H1 (cell line): ENCODE data around the gene SCAPER. TPM values are rescaled to one million over a fixed set of nuclear protein-coding genes. Genes with fewer than 3 reads are reported as not detected.

Experiments used
- ASH2L ChIP-seq: fragments of 200-600, 300-600 bp; sonication (generic); IDR thresholded peaks from one replicate; pipeline ENCODE4 v1.7.1; 2017; ENCODE audit warnings: low read length
- CBX8 ChIP-seq: fragments of 300-800, 300-1000 bp; sonication (generic); IDR thresholded peaks from 2 replicates; pipeline ENCODE4 v1.7.1; 2016; ENCODE audit warnings: low read depth, low read length, borderline replicate concordance
- CHD1 ChIP-seq: IDR thresholded peaks from 2 replicates; pipeline ENCODE4 v1.6.1; 2012; ENCODE audit warnings: low read depth, low read length, improper control_type of control experiment
- EP300 ChIP-seq, 2 experiments: IDR thresholded peaks; 1 replicate in 1 of 2; 2 replicates in 1 of 2; pipeline ENCODE4 v1.6.1; 2011 to 2012; ENCODE audit warnings: low read depth in 2 of 2, low read length in 2 of 2, mild to moderate bottlenecking in 2 of 2, borderline replicate concordance in 1 of 2, inconsistent platforms in 1 of 2, moderate library complexity in 1 of 2
- KDM4A ChIP-seq: IDR thresholded peaks from one replicate; pipeline ENCODE4 v1.7.1; 2012; ENCODE audit warnings: low read depth, mild to moderate bottlenecking, moderate library complexity, low read length, inconsistent platforms; ENCODE audit not compliant: severe bottlenecking
- MAX ChIP-seq: IDR thresholded peaks from 2 replicates; pipeline ENCODE4 v1.6.1; 2012; ENCODE audit warnings: inconsistent platforms
- NANOG ChIP-seq: IDR thresholded peaks from 2 replicates; pipeline ENCODE4 v1.6.1; 2011; ENCODE audit warnings: low read length, low read depth, mild to moderate bottlenecking, inconsistent platforms; ENCODE audit not compliant: insufficient read depth, poor library complexity, severe bottlenecking
- NRF1 ChIP-seq: IDR thresholded peaks from 2 replicates; pipeline ENCODE4 v1.6.1; 2011; ENCODE audit warnings: mild to moderate bottlenecking, low read depth, low read length, improper control_type of control experiment
- PHF8 ChIP-seq: fragments of 200-600 bp; sonication (generic); conservative IDR thresholded peaks from 2 replicates; pipeline ENCODE4 v1.7.1; 2012; ENCODE audit warnings: low read depth, mild to moderate bottlenecking, inconsistent platforms, low read length, moderate library complexity
- POLR2A ChIP-seq, 2 experiments: IDR thresholded peaks; 1 replicate in 1 of 2; 2 replicates in 1 of 2; pipeline ENCODE4 v1.6.1; 2011; ENCODE audit warnings: low read depth in 2 of 2, low read length in 2 of 2, mild to moderate bottlenecking in 2 of 2; ENCODE audit errors: control extremely low read depth in 1 of 2
- RXRA ChIP-seq: IDR thresholded peaks from 2 replicates; pipeline ENCODE4 v1.6.1; 2011; ENCODE audit warnings: low read depth, mild to moderate bottlenecking, low read length, moderate library complexity; ENCODE audit not compliant: insufficient read depth
- SP4 ChIP-seq: IDR thresholded peaks from 2 replicates; pipeline ENCODE4 v1.6.1; 2012; ENCODE audit warnings: low read length, inconsistent platforms
- SRF ChIP-seq: IDR thresholded peaks from 2 replicates; pipeline ENCODE4 v1.6.1; 2011; ENCODE audit warnings: mild to moderate bottlenecking, low read depth, low read length, moderate library complexity
- TAF1 ChIP-seq: IDR thresholded peaks from 2 replicates; pipeline ENCODE4 v1.6.1; 2011; ENCODE audit warnings: mild to moderate bottlenecking, low read depth, low read length
- TBP ChIP-seq: IDR thresholded peaks from 2 replicates; pipeline ENCODE4 v1.6.1; 2011; ENCODE audit warnings: low read depth, low read length, improper control_type of control experiment
- TCF12 ChIP-seq: IDR thresholded peaks from 2 replicates; pipeline ENCODE4 v1.6.1; 2011; ENCODE audit warnings: low read depth, mild to moderate bottlenecking, low read length
- USF2 ChIP-seq: IDR thresholded peaks from 2 replicates; pipeline ENCODE4 v1.6.1; 2011; ENCODE audit warnings: low read length, improper control_type of control experiment
- polyA plus RNA-seq, 7 experiments: library from polyadenylated mRNA; depleted of rRNA in 3 of 7; stranded (reverse) in 5 of 7; unstranded in 2 of 7; fragments of >200 nt in 5 of 7; fragments of 200-250 nt in 2 of 7; gene quantifications; 1 replicate in 5 of 7; 2 replicates in 1 of 7; 4 replicates in 1 of 7; pipeline versions ENCODE4 v1.2.1 to v1.2.3, GENCODE V29; 2011 to 2013; ENCODE audit warnings: missing spikeins in 2 of 7, mixed read lengths in 2 of 7
- total RNA-seq: library from RNA; stranded (reverse); fragmentation: NEBNext Ultra II Directional; extraction: Animal tissue kit (Norgen Biotek cat#: 25700); gene quantifications from 2 replicates; pipeline ENCODE4 v1.2.1, GENCODE V29; 2021

Gene SCAPER
- total and polyA plus RNA-seq, 2 of the 8 experiments (the other 6 are each of a cell fraction or from before 2014, with no cell fraction given): 1.6 to 6.8 TPM

- TF ChIP-seq RXRA (no peak), CHD1 (no peak), CBX8 (no peak), EP300 (IDR thresholded peaks at IDR 0.05; ENCODE audit: borderline replicate concordance in 1 of 2, low read depth in 2 of 2, low read length in 2 of 2) (peak in 1 of 2 experiments; percentile 2; a peak in 1 of 3 replicates), POLR2A (IDR thresholded peaks at IDR 0.05; ENCODE audit: control extremely low read depth in 1 of 2, low read depth in 2 of 2, low read length in 2 of 2) (peak in 1 of 2 experiments; percentile 67; a peak in 2 of 3 replicates), ASH2L (peak; percentile 89), TAF1 (peak; percentile 37; the same call in 1 of the 2 replicates), PHF8 (peak; percentile 64; the same call in 1 of the 2 replicates), TBP (peak; percentile 41; the same call in 1 of the 2 replicates), NANOG (no peak), SP4 (peak; percentile 73; the same call in 1 of the 2 replicates), USF2 (peak; percentile 92), MAX (peak; percentile 97), NRF1 (peak; percentile 87), TCF12 (0 out of 2 replicates have a peak, but pooled peaks have one; percentile 16), KDM4A (peak; percentile 53), SRF (no peak)
- TF ChIP-seq, all 59 proteins: peak for 17
Observed at GRCh38 chr15:76905013-76905839, at the start of gene SCAPER (continued).
